Transverse colon (tissue), 4 donors: ENCODE measurements around the gene KCNK13. TPM values are rescaled to one million over a fixed set of nuclear protein-coding genes. Genes with fewer than 3 reads are reported as not detected.
"Not testable (repeated sequence)": the region's sequence is repeated elsewhere in the genome, so short reads cannot be mapped to it uniquely, and the experiment has no call there.

Experiments used
- DNase-seq: peaks from one replicate; pipeline ENCODE4 v3.0.0-alpha.2; 2019
- H3K27ac ChIP-seq, 4 donors: fragments of 200-600 bp; sonication (generic); 2 replicates each; pipeline ENCODE4 v1.5.1; 2016 to 2018; ENCODE audit warnings: inconsistent platforms in 4 of 4
- H3K27me3 ChIP-seq: fragments of 200-600 bp; sonication (generic); 2 replicates; pipeline ENCODE4 v1.5.1; 2017; ENCODE audit warnings: inconsistent platforms
- H3K36me3 ChIP-seq, 4 donors: fragments of 200-600 bp; sonication (generic); 2 replicates each; pipeline ENCODE4 v1.5.1; 2017 to 2019; ENCODE audit warnings: inconsistent platforms in 4 of 4
- H3K4me1 ChIP-seq, 4 donors: fragments of 200-600 bp; sonication (generic); 2 replicates each; pipeline ENCODE4 v1.5.1; 2017 to 2020; ENCODE audit warnings: inconsistent platforms in 4 of 4
- H3K4me3 ChIP-seq, 4 donors: fragments of 200-600 bp; sonication (generic); 1 replicate in 1 of 4; 2 replicates in 3 of 4; pipeline versions ENCODE4 v1.5.1 to v1.6.1; 2017 to 2019; ENCODE audit warnings: inconsistent platforms in 4 of 4
- H3K9me3 ChIP-seq, 2 donors: fragments of 200-600 bp; sonication (generic); 2 replicates each; pipeline ENCODE4 v1.5.1; 2017 to 2019; ENCODE audit warnings: inconsistent platforms in 2 of 2
- EP300 ChIP-seq: sonication (generic); formaldehyde crosslinking; IDR thresholded peaks from one replicate; pipeline ENCODE4 v1.6.1; 2017; ENCODE audit warnings: antibody characterized with exemption, low read depth
- POLR2A ChIP-seq: fragments of 450-650 bp; IDR thresholded peaks from one replicate; pipeline ENCODE4 v1.6.1; 2016; ENCODE audit warnings: antibody characterized with exemption, mild to moderate bottlenecking, moderate library complexity
- POLR2AphosphoS5 ChIP-seq, 3 donors: sonication (generic); formaldehyde crosslinking; IDR thresholded peaks; one replicate each; pipeline ENCODE4 v1.6.1; 2016; ENCODE audit warnings: antibody characterized with exemption in 3 of 3
- WGBS, 2 donors: methylation state at CpG; one replicate each; pipeline ENCODE4 v1.1.5; 2018; ENCODE audit warnings: low coverage in 1 of 2; 5-methylcytosine and 5-hydroxymethylcytosine counted together
- in situ Hi-C, 4 donors: fragments of 200-750 bp; cut with MboI; loops; one replicate each; pipeline versions ENCODE4 v1.15.0 to v1.15.1; 2017; ENCODE audit warnings: low sequenced_read_pairs in 3 of 4, low pct_ligation_motif_present in 1 of 4, low pct_unique_long_range_greater_than_20kb in 1 of 4
- intact Hi-C: fragments of 100-400 bp; cut with DNase I; formaldehyde crosslinking; loops from one replicate; pipeline ENCODE4 v1.15.1; 2023; ENCODE audit warnings: low total_unique reads
- total RNA-seq, 4 donors: library from RNA; depleted of rRNA; stranded (reverse); fragments of >200 nt; gene quantifications; one replicate each; pipeline ENCODE4 v1.1.0, GENCODE V29; 2016
- TF ChIP-seq, protein P1 (sequence below), 5 experiments: fragments of 200-600 bp in 3 of 5; fragments of 450-650 bp in 2 of 5; sonication (generic) in 3 of 5; IDR thresholded peaks; 1 replicate in 2 of 5; 2 replicates in 3 of 5; pipeline ENCODE4 v1.5.1; 2016 to 2017; ENCODE audit warnings: antibody characterized with exemption in 5 of 5, inconsistent platforms in 3 of 5, mild to moderate bottlenecking in 2 of 5, moderate library complexity in 1 of 5

The KCNK13 gene
- total RNA-seq, 4 donors from 2014 or later: 0.14 to 0.64 TPM; not detected in 2

DNA sequence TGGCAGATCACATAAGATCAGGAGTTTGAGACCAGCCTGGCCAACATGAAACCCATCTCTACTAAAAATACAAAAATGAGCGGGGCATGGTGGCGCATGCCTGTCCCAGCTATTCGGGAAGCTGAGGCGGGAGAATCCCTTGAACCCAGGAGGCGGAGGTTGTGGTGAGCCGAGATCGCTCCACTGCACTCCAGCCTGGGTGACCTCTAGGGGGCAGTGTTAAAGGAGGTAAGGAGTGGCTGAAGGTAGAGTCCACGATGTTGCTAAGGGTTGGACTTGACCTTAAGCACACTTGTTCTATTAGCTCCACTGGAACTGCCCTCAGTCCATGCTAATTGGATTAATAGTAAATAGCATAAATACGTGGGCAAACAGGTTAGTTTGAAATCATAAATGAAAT is 132.1 kb downstream of the KCNK13 start:
- 66 to 68% methylated on average over 9 of the region's 9 CpGs for WGBS, 2 donors

DNA sequence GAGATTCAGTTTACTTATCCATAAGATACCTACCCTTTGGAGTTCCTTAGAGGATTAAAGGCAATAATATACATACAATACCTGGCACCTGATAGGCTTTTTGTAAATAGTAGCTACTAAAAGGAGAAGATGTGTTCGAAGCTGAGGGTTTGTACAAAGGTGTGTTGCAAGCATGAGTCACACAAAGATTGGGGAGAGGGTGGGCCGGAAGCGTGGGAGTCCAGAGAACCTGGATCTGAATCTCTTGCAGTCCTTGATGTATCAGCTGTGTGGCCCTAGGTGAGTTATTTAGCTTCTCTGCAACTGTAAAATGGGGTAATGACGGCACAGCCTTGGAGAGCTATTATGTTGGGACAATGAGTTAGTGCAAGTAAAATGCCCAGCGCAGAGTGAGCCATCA is 132.9 kb downstream of the KCNK13 start:
- WGBS, 2 donors: 82% methylated on average over 5 of the region's 5 CpGs; no CpG with 5 or more reads in 1 of the 2 donors
- TF ChIP-seq POLR2A (no peak), POLR2AphosphoS5 (IDR thresholded peaks at IDR 0.05) (no peak), EP300 (no peak)
- TF ChIP-seq, protein P1, sequence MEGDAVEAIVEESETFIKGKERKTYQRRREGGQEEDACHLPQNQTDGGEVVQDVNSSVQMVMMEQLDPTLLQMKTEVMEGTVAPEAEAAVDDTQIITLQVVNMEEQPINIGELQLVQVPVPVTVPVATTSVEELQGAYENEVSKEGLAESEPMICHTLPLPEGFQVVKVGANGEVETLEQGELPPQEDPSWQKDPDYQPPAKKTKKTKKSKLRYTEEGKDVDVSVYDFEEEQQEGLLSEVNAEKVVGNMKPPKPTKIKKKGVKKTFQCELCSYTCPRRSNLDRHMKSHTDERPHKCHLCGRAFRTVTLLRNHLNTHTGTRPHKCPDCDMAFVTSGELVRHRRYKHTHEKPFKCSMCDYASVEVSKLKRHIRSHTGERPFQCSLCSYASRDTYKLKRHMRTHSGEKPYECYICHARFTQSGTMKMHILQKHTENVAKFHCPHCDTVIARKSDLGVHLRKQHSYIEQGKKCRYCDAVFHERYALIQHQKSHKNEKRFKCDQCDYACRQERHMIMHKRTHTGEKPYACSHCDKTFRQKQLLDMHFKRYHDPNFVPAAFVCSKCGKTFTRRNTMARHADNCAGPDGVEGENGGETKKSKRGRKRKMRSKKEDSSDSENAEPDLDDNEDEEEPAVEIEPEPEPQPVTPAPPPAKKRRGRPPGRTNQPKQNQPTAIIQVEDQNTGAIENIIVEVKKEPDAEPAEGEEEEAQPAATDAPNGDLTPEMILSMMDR (IDR thresholded peaks at IDR 0.05): no peak
- intact Hi-C loops: no loop called here
- H3K4me3 ChIP-seq: no peak overlapping the region
- H3K9me3 ChIP-seq: no peaks in the 10 kb centered on the region
- no peak for DNase-seq
- H3K27me3 ChIP-seq: peaks cover 11% of the 10 kb centered on the region
- no peaks in the 10 kb centered on the region for H3K4me1 ChIP-seq
- in situ Hi-C loops: no loop called here
- H3K36me3 ChIP-seq: no peaks in the 10 kb centered on the region
- no peak overlapping the region for H3K27ac ChIP-seq

More for the DNA sequence above, 132.1 kb downstream of the KCNK13 start:
- intact Hi-C loops (no loop called here), in situ Hi-C loops (no loop called here)
- Histone ChIP-seq H3K4me3 (no peak overlapping the region), H3K9me3 (no peaks in the 10 kb centered on the region), H3K27me3 (peaks cover 11% of the 10 kb centered on the region), H3K4me1 (no peaks in the 10 kb centered on the region), H3K27ac (no peak overlapping the region), H3K36me3 (no peaks in the 10 kb centered on the region)
- TF ChIP-seq EP300 (no peak), POLR2A (no peak)
- TF ChIP-seq, protein P1 (IDR thresholded peaks at IDR 0.05): peak in 2 of 5 experiments; percentile 15 to 24
- DNase-seq: no peak

DNA sequence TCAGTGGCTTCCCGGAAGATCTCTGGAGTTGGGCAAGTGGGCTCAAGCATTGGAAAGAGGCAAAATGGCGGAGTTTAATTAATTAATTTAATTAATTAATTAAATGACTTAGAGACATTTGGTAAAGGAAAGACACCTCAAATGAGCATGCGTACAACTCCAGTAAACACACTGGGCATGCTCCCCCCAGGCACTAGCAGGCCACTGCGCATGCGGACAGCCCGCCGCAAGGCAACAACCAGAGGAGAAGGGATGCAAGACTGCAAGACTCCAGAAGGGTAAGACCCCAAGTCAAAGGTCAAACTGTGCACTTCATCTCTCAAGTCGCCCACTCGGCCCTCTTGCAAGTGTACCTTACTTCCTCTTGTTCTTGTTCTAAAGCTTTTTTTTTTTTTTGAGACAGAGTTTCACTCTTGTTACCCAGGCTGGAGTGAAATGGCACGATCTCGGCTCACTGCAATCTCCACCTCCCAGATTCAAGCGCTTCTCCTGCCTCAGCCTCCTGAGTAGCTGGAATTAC is 136.8 kb downstream of the KCNK13 start:
- in situ Hi-C loops: no loop called here
- TF ChIP-seq POLR2A (no peak), EP300 (no peak), POLR2AphosphoS5 (IDR thresholded peaks at IDR 0.05) (no peak)
- TF ChIP-seq, protein P1 (IDR thresholded peaks at IDR 0.05): no peak
- intact Hi-C loops: no loop called here
- H3K27ac ChIP-seq: no peak overlapping the region
- 74% methylated on average over 8 to 12 of the region's 12 CpGs for WGBS, 2 donors
- H3K36me3 ChIP-seq: no peaks in the 10 kb centered on the region
- no peak for DNase-seq
- no peaks in the 10 kb centered on the region for H3K4me1 ChIP-seq
- H3K27me3 ChIP-seq: peaks cover 11% of the 10 kb centered on the region
- H3K9me3 ChIP-seq: no peaks in the 10 kb centered on the region
- no peak overlapping the region for H3K4me3 ChIP-seq

DNA sequence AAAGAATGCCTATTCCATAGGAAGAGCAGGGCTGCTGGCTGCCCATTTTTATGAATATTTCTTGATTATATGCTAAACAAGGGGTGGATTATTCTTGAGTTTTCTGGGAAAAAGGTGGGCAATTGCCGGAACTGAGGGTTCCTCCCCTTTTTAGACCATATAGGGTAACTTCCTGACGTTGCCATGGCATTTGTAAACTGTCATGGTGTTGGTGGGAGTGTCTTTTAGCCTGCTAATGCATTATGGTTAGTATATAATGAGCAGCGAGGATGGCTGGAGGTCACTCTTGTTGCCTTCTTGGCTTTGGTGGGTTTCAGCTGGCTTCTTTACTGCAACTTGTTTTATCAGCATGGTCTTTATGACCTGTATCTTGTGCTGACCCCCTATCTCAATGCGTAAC is 138.8 kb downstream of the KCNK13 start:
- not testable (repeated sequence) for H3K9me3 ChIP-seq

DNA sequence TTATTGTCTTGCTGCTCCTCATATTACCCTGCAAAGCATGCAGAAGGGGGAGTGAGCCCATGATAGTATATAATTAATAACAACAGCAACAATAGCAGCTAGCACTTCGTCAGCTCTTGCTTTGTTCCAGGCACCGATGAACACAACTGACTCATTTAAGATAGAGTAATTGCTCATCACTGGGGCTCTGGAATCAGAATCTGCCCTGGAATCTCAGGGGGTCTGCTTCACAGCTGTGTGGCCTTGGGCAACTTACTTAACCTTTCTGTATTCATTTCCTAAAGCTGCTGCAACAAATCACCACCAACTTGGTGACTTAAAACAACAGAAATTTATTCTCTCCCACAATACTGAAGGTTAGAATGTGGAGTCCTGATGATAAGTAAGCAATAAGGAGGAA is 139.6 kb downstream of the KCNK13 start:
- in situ Hi-C loops: no loop called here
- 79% methylated on average over 2 of the region's 2 CpGs; no CpG with 5 or more reads in 1 of the 2 donors for WGBS, 2 donors
- peaks cover 11% of the 10 kb centered on the region for H3K27me3 ChIP-seq

More for the DNA sequence above, 138.8 kb downstream of the KCNK13 start:
- DNase-seq, H3K36me3 ChIP-seq, H3K4me3 ChIP-seq, H3K4me1 ChIP-seq, in situ Hi-C loops, intact Hi-C loops, H3K27ac ChIP-seq: not testable (repeated sequence)
- peaks cover 11% of the 10 kb centered on the region for H3K27me3 ChIP-seq
- WGBS, 2 donors: 64 to 78% methylated on average over 3 to 4 of the region's 4 CpGs

More for the DNA sequence above, 139.6 kb downstream of the KCNK13 start:
- H3K4me1 ChIP-seq: no peaks in the 10 kb centered on the region
- intact Hi-C loops: no loop called here
- H3K27ac ChIP-seq: no peak overlapping the region
- H3K4me3 ChIP-seq: no peak overlapping the region
- H3K9me3 ChIP-seq: no peaks in the 10 kb centered on the region
- no peaks in the 10 kb centered on the region for H3K36me3 ChIP-seq
- TF ChIP-seq EP300 (no peak), POLR2A (no peak), POLR2AphosphoS5 (IDR thresholded peaks at IDR 0.05) (no peak)
- TF ChIP-seq, protein P1 (IDR thresholded peaks at IDR 0.05): no peak
- DNase-seq: no peak
